Stimulated activated CD8-positive, alpha-beta memory T cell treated with anti-CD3 and anti-CD28 coated beads, Interleukin-4, amount 100 ng/mL, for 48 hours (primary cell): ENCODE measurements around the gene ZCCHC8.
A peak's percentile ranks its signal among the peaks of the same experiment; 100 is the strongest.

Experiments used
- DNase-seq: peaks from one replicate; pipeline ENCODE4 v3.0.0-alpha.2; 2020

Gene ZCCHC8

GRCh38 chr12:122421821-122422729, 78.7 kb downstream of the ZCCHC8 start, which contains the start of gene CLIP1:
Gene CLIP1 (minus strand): TSS chr12:122422669. CDS start chr12:122380452, 42,217 bp downstream.
- peak; percentile 67 for DNase-seq
